Inflammatory macrophage treated with lipopolysaccharide for 1 hour (primary cell): ENCODE data around the gene DNHD1.

Source experiments
- DNase-seq, 2 donors: peaks; one replicate each; pipeline ENCODE4 v3.0.0-alpha.2; 2020 to 2022

DNHD1 gene

GRCh38 chr11:6599449-6599848 is 102.4 kb downstream of the DNHD1 start:
- no peak for DNase-seq

- DNase-seq, result no peak
These were observed 102.9 kb downstream of the DNHD1 start for GRCh38 chr11:6599881-6600390.

- no peak for DNase-seq
These were observed 104.0 kb downstream of the DNHD1 start for GRCh38 chr11:6601041-6601461.

DNA sequence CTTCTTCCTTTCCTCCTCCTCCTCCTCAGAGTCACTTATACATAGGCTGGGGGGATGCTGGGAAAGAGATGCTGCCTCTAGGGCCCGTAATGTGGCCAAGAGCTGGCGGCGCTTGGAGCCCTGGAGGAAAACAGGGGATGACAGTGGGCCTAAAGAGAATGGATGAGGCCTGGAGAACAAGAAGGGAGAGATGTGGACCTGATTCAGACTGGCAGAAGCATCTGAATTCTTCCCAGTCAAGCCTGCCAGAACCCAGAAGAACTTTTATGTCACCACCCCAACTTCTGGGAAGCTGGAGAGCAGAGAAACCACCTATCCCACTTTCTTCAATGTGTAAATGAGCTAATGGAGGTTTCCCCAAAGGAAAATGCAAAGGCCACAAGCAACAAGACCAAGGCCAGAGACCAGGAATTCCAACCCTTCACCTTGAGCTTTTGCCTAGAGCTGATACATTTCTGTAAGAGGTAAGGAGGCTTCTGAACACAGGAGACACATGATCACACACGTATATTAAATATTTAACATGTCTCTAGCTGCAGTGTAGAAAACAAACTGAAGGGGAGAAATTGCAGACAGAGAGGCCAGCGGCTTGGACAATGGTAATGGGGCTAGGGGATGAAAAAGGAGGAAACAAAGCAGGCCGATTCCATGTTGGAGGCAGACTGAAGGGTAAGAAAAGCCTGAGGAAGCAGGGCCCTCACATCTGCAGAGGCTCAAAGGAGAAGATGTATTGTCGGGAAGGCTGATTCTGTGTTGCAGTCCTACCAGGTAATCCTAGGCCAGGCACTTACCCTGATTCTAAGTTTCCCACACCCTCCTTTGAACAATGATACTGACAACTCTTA is 105.2 kb downstream of the DNHD1 start:
- peak in 1 of 2 donors; percentile 1 for DNase-seq

GRCh38 chr11:6603287-6604080 is 106.4 kb downstream of the DNHD1 start, which contains the start of the genes ILK and RRP8:
Gene ILK (plus strand): TSS chr11:6603774. CDS start chr11:6604272, 498 bp downstream.
Gene RRP8 (minus strand): TSS chr11:6603616. CDS start chr11:6603502, 114 bp downstream.
- DNase-seq, result peak; percentile 84 to 94

GRCh38 chr11:6604081-6604626 is 107.1 kb downstream of the DNHD1 start:
- peak; percentile 29 to 37 for DNase-seq

- peak in 1 of 2 donors; percentile 22 for DNase-seq
These were observed 107.7 kb downstream of the DNHD1 start for GRCh38 chr11:6604790-6605189.

DNA sequence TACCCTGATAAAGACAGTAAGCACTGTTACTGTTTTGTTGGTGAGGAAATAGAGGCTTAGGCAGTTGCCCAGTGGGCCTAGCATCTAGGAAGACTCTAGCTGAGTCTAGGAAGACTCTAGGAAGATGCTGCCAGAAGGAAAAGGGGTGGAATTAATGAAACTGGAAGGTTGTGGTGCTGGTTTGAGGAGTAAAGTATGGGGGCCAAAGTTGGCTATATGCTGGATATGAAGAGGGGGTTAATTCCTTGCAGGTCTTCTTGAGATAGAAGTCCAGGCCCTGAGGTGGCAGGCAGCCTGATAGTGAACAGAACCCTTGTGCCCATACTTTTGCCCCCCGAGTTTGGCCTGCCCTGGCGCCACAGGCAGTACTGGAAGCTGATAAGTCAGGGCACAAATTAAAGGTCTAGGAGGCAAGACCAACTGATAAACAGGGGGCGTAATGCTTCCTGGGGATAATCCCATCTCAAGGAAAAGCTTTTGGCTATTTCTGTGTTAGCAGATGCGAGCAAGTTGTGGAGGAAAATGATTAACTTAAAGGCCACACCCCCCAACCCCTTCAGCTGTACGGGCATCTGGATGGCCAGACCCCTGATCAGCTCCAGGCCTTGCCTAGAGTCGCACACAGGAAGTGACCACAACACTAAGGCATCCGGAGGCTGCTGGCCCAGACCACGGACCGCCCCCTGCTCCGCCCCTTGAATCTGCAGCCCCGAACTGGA is 109.5 kb downstream of the DNHD1 start:
- DNase-seq, result peak; percentile 60 to 73

- no peak for DNase-seq
These were observed 110.2 kb downstream of the DNHD1 start for GRCh38 chr11:6607190-6607795.

- no peak for DNase-seq
These were observed 110.9 kb downstream of the DNHD1 start for GRCh38 chr11:6608011-6608410.

DNA sequence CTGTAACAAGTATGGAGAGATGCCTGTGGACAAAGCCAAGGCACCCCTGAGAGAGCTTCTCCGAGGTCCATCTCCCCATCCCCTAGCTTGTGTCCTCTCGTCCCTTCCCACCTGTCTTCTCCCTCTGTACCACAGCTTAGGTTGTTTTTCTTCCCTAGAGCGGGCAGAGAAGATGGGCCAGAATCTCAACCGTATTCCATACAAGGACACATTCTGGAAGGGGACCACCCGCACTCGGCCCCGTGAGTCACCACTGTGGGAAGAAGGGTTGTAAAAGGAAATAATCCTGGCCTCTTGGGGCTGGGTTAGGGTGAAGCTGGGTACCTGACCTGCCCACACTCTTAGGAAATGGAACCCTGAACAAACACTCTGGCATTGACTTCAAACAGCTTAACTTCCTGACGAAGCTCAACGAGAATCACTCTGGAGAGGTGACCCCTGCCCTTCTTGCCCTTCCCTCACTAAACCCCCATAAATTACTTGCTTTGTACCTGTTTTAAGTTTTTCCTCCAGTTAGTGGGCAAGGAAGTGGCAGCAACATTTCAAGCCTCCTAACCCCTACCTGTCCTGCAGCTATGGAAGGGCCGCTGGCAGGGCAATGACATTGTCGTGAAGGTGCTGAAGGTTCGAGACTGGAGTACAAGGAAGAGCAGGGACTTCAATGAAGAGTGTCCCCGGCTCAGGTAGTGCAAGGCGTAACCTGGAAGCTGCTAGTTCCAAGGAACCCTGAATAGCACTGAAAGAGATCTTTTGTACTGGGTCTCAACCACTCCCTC is 111.8 kb downstream of the DNHD1 start:
- no peak for DNase-seq

GRCh38 chr11:6609502-6610015 is 112.5 kb downstream of the DNHD1 start:
- DNase-seq, result no peak

DNA sequence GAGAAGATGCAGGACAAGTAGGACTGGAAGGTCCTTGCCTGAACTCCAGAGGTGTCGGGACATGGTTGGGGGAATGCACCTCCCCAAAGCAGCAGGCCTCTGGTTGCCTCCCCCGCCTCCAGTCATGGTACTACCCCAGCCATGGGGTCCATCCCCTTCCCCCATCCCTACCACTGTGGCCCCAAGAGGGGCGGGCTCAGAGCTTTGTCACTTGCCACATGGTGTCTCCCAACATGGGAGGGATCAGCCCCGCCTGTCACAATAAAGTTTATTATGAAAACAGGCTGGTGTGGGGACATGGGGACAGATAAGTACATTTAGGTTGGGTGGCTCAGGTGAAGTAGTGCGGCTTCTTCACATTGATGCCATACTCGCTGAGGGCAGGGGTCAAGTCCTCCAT is 113.5 kb downstream of the DNHD1 start:
- no peak for DNase-seq

DNA sequence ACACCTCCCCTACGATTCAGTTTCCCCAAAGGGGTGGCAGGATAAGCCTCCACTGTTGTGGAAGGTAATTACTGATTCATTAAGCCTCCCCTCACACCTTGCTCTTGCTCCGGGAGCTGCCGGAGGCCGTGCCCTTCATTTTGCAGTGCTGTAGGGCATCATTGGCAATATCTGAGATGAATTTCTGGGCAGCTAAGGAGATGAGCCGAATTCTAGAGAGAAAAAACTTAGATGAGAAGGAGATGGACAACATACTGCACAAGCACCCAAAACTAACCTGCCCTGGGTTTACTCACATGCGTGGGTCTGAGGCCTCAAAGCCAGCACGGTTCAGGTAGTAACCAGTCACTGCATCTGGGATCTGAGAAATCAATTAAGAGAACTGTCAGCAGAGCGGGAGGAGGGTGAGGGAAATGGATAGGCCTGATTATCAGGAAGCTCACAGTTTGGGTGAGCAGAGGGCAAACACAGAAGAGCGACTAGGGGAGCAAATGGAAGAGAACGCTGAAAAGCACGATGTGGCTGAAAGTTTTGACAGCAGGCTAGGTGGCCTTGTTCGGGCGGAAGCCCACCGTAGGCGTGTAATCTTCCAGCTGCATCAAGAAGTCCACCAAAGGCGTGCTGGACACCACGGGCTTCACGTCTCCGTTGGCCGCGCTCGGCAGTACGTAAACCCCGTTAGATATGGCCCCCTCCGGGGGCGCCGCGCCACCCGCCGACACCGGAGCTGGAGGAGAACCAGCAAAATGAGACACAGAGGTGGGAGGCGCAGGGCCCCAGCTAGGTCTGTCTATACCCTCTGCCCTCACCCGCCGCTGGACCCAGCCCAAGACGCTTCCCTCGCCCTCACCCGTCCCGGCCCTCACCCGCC is 114.2 kb downstream of the DNHD1 start:
- peak in 1 of 2 donors; percentile 13 for DNase-seq

DNA sequence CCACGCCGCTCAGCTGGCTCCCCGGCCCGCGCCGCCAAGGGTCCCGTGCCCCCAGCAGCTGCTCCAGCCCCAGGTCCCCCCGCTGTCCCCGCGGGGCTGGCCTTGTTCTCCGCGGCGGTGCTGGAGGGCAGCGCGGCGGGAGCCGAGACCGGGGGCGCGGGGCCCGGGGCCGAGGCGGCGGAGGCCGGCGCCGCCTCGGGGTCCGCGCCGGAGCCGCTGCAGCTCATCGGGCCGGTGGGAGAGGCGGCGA is 114.8 kb downstream of the DNHD1 start:
- no peak for DNase-seq

GRCh38 chr11:6612213-6613041 is 115.3 kb downstream of the DNHD1 start, which contains the start of gene TAF10:
Gene TAF10 (minus strand): TSS chr11:6612216. CDS start chr11:6612189, 27 bp downstream.
- DNase-seq, result peak; percentile 96 to 98

DNA sequence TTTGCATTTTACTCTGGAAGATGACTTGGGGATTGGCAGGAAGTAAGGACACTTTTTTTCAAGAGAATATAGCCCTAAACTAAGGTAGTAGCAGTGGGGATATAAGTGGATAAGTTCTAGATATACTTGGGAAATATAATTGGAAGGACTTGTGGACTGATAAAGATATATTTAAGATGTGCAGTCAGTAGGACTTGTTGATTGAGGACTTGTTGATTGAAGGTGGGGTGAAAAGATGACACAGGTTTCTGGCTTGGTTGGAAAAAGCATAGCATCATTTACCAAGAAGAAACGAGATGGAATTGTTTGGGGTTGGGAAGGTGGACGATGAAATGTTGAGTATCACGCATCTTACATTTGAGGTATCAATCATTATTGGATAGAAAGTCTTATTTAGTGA is 116.4 kb downstream of the DNHD1 start:
- DNase-seq, result no peak

- DNase-seq, result no peak
These were observed 117.4 kb downstream of the DNHD1 start for GRCh38 chr11:6614446-6614845.

- DNase-seq, result no peak
These were observed 118.0 kb downstream of the DNHD1 start for GRCh38 chr11:6615046-6615445.
